ENCODE results near the gene RTN4R. TPM values are rescaled to one million over a fixed set of nuclear protein-coding genes. Genes with fewer than 3 reads are reported as not detected.
"Not testable (repeated sequence)": the region's sequence is repeated elsewhere in the genome, so short reads cannot be mapped to it uniquely, and the experiment has no call there.

The RTN4R gene
- total RNA-seq, 4 donors from 2014 or later, result 0.64 to 22.8 (median 3.0) TPM; not detected in 1

- Histone ChIP-seq H3K27ac (no peak overlapping the region), H3K9me3 (no peaks in the 10 kb centered on the region), H3K27me3 (no peaks in the 10 kb centered on the region), H3K36me3 (no peaks in the 10 kb centered on the region), H3K4me3 (no peak overlapping the region), H3K4me1 (peaks cover 9 to 25% (median 17%) of the 10 kb centered on the region in 4 donors)
- 77% methylated on average over 14 of the region's 25 CpGs; no CpG with 5 or more reads in 1 of the 2 donors for WGBS, 2 donors (ENCODE audit: low coverage in 1 of 2)
- in situ Hi-C loops (cut with MboI; ENCODE audit: low pct_ligation_motif_present in 1 of 4, low pct_unique_long_range_greater_than_20kb in 1 of 4, low sequenced_read_pairs in 3 of 4), result no loop called here
- intact Hi-C loops (cut with DNase I; ENCODE audit: low total_unique reads), result no loop called here
- peak; percentile 5 for DNase-seq
- TF ChIP-seq CTCF (IDR thresholded peaks at IDR 0.05) (no peak), POLR2A (IDR thresholded peaks at IDR 0.05) (no peak), EP300 (IDR thresholded peaks at IDR 0.05; ENCODE audit: low read depth) (no peak), POLR2AphosphoS5 (IDR thresholded peaks at IDR 0.05) (no peak)
These were observed 47.5 kb upstream of the RTN4R start for GRCh38 chr22:20315337-20316216.

- WGBS, 2 donors (ENCODE audit: low coverage in 1 of 2), result 90% methylated on average over 3 of the region's 12 CpGs; no CpG with 5 or more reads in 1 of the 2 donors
- H3K9me3 ChIP-seq; in situ Hi-C loops (cut with MboI; ENCODE audit: low pct_ligation_motif_present in 1 of 4, low pct_unique_long_range_greater_than_20kb in 1 of 4, low sequenced_read_pairs in 3 of 4); H3K36me3 ChIP-seq; H3K27ac ChIP-seq; intact Hi-C loops (cut with DNase I; ENCODE audit: low total_unique reads); H3K4me3 ChIP-seq; H3K27me3 ChIP-seq: not testable (repeated sequence)
- peak; percentile 2 for DNase-seq
- H3K4me1 ChIP-seq, result peaks cover 8 to 23% (median 16%) of the 10 kb centered on the region in 4 donors
These were observed 46.7 kb upstream of the RTN4R start for GRCh38 chr22:20314741-20315336.

GRCh38 chr22:20314206-20314605 lies 46.1 kb upstream of the RTN4R start:
- intact Hi-C loops (cut with DNase I; ENCODE audit: low total_unique reads); H3K27ac ChIP-seq; H3K9me3 ChIP-seq; in situ Hi-C loops (cut with MboI; ENCODE audit: low pct_ligation_motif_present in 1 of 4, low pct_unique_long_range_greater_than_20kb in 1 of 4, low sequenced_read_pairs in 3 of 4); H3K4me3 ChIP-seq; H3K27me3 ChIP-seq; H3K36me3 ChIP-seq: not testable (repeated sequence)
- H3K4me1 ChIP-seq, result peaks cover 7 to 21% (median 15%) of the 10 kb centered on the region in 4 donors
- DNase-seq, result peak; percentile 3
- 100% methylated on average over 3 of the region's 5 CpGs; no CpG with 5 or more reads in 1 of the 2 donors for WGBS, 2 donors (ENCODE audit: low coverage in 1 of 2)

- in situ Hi-C loops (cut with MboI; ENCODE audit: low pct_ligation_motif_present in 1 of 4, low pct_unique_long_range_greater_than_20kb in 1 of 4, low sequenced_read_pairs in 3 of 4); H3K36me3 ChIP-seq; H3K9me3 ChIP-seq; intact Hi-C loops (cut with DNase I; ENCODE audit: low total_unique reads); H3K27ac ChIP-seq; H3K4me3 ChIP-seq; H3K27me3 ChIP-seq: not testable (repeated sequence)
- peaks cover 0 to 14% (median 9%) of the 10 kb centered on the region in 4 donors for H3K4me1 ChIP-seq
- DNase-seq, result peak; percentile 3
- WGBS, 2 donors (ENCODE audit: low coverage in 1 of 2), result 95% methylated on average over 2 of the region's 11 CpGs; no CpG with 5 or more reads in 1 of the 2 donors
These were observed 45.4 kb upstream of the RTN4R start for GRCh38 chr22:20313306-20314077.

GRCh38 chr22:20312396-20313191 lies 44.5 kb upstream of the RTN4R start:
- peaks cover 0 to 9% (median 5%) of the 10 kb centered on the region in 4 donors for H3K4me1 ChIP-seq
- TF ChIP-seq POLR2A (IDR thresholded peaks at IDR 0.05), result no peak
- TF ChIP-seq POLR2AphosphoS5 (IDR thresholded peaks at IDR 0.05), result no peak
- no peak for TF ChIP-seq CTCF (IDR thresholded peaks at IDR 0.05)
- no peak for TF ChIP-seq EP300 (IDR thresholded peaks at IDR 0.05; ENCODE audit: low read depth)
- 79 to 100% methylated on average over 2 to 13 of the region's 14 CpGs for WGBS, 2 donors (ENCODE audit: low coverage in 1 of 2)
- H3K27ac ChIP-seq, result no peak overlapping the region
- H3K9me3 ChIP-seq, result no peaks in the 10 kb centered on the region
- no peaks in the 10 kb centered on the region for H3K27me3 ChIP-seq
- H3K36me3 ChIP-seq, result no peaks in the 10 kb centered on the region
- no peak overlapping the region for H3K4me3 ChIP-seq
- intact Hi-C loops (cut with DNase I; ENCODE audit: low total_unique reads), result no loop called here
- peak; percentile 4 for DNase-seq
- in situ Hi-C loops (cut with MboI; ENCODE audit: low pct_ligation_motif_present in 1 of 4, low pct_unique_long_range_greater_than_20kb in 1 of 4, low sequenced_read_pairs in 3 of 4), result no loop called here

GRCh38 chr22:20311249-20312062 lies 43.3 kb upstream of the RTN4R start:
- H3K27ac ChIP-seq; H3K36me3 ChIP-seq; in situ Hi-C loops (cut with MboI; ENCODE audit: low pct_ligation_motif_present in 1 of 4, low pct_unique_long_range_greater_than_20kb in 1 of 4, low sequenced_read_pairs in 3 of 4); H3K4me1 ChIP-seq; H3K27me3 ChIP-seq; H3K4me3 ChIP-seq; intact Hi-C loops (cut with DNase I; ENCODE audit: low total_unique reads); H3K9me3 ChIP-seq: not testable (repeated sequence)
- DNase-seq, result peak; percentile 5
- 80 to 86% methylated on average over 10 to 15 of the region's 20 CpGs for WGBS, 2 donors (ENCODE audit: low coverage in 1 of 2)

GRCh38 chr22:20310773-20311172 lies 42.7 kb upstream of the RTN4R start:
- intact Hi-C loops (cut with DNase I; ENCODE audit: low total_unique reads); H3K27me3 ChIP-seq; H3K36me3 ChIP-seq; H3K27ac ChIP-seq; H3K9me3 ChIP-seq; DNase-seq; in situ Hi-C loops (cut with MboI; ENCODE audit: low pct_ligation_motif_present in 1 of 4, low pct_unique_long_range_greater_than_20kb in 1 of 4, low sequenced_read_pairs in 3 of 4); H3K4me3 ChIP-seq; H3K4me1 ChIP-seq: not testable (repeated sequence)
- 85% methylated on average over 6 of the region's 6 CpGs; no CpG with 5 or more reads in 1 of the 2 donors for WGBS, 2 donors (ENCODE audit: low coverage in 1 of 2)
